ENCODE results near the gene NR1D2. TPM values are rescaled to one million over a fixed set of nuclear protein-coding genes. Genes with fewer than 3 reads are reported as not detected.

NR1D2 gene
- polyA plus RNA-seq, 2 of the 4 experiments (the other 2 are of a cell fraction): 7.2 to 18.6 TPM

DNA sequence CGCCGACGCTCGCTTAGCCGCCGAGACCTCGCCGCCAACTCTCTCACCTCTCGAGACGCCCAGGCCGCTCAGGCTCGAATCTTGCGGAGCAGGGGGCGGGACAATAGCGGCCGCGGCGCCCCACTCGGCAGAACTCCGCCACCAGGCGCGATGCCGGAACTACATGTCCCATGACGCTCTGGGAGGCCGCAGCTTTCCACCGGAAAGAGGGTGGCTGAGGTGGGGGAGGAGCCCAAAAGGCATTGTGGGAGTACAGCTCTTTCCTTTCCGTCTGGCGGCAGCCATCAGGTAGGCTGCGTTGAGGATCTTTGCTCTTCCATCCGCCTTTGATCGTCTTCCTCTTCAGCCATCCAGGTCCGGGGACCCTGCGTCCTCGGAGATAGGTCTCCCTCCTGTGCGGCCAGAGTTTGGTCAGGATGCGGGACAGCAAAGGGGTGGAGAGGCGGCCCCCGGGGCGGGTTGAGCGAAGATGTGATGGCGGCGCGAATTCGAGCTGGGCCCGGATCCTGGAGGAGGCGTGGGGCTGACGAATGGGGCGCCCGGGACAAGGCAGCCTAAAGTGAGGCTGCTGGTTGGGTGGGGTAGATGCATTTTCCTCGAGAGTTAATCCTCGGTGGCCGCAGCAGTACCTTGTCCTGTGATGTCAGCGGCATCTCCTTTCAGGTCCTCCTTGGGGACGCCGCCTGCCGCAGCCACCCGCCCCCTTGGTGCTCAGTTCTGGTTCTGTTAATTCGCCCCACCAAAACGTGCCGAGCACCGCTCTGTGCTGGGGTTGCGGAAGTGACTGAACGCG lies 28.0 kb upstream of the NR1D2 start, which contains the start of the genes NKIRAS1 and RPL15 (continued):
- TF ChIP-seq, protein P1, sequence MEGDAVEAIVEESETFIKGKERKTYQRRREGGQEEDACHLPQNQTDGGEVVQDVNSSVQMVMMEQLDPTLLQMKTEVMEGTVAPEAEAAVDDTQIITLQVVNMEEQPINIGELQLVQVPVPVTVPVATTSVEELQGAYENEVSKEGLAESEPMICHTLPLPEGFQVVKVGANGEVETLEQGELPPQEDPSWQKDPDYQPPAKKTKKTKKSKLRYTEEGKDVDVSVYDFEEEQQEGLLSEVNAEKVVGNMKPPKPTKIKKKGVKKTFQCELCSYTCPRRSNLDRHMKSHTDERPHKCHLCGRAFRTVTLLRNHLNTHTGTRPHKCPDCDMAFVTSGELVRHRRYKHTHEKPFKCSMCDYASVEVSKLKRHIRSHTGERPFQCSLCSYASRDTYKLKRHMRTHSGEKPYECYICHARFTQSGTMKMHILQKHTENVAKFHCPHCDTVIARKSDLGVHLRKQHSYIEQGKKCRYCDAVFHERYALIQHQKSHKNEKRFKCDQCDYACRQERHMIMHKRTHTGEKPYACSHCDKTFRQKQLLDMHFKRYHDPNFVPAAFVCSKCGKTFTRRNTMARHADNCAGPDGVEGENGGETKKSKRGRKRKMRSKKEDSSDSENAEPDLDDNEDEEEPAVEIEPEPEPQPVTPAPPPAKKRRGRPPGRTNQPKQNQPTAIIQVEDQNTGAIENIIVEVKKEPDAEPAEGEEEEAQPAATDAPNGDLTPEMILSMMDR (IDR thresholded peaks at IDR 0.05): no peak
- no peak for TF ChIP-seq RCOR1 (IDR thresholded peaks at IDR 0.05; ENCODE audit: low read depth, low read length)
- peak; percentile 97 for TF ChIP-seq MAX (IDR thresholded peaks at IDR 0.05)
- peak; percentile 97 for TF ChIP-seq BCL3 (IDR thresholded peaks at IDR 0.05)
- no peak for TF ChIP-seq FOSL2 (IDR thresholded peaks at IDR 0.05)
- peak; percentile 33 for TF ChIP-seq FOSL2 (CRISPR knock-in tag; IDR thresholded peaks at IDR 0.05)
- TF ChIP-seq HDAC2 (IDR thresholded peaks at IDR 0.05): no peak; the same call in 1 of the 2 replicates
- TF ChIP-seq, protein P2, sequence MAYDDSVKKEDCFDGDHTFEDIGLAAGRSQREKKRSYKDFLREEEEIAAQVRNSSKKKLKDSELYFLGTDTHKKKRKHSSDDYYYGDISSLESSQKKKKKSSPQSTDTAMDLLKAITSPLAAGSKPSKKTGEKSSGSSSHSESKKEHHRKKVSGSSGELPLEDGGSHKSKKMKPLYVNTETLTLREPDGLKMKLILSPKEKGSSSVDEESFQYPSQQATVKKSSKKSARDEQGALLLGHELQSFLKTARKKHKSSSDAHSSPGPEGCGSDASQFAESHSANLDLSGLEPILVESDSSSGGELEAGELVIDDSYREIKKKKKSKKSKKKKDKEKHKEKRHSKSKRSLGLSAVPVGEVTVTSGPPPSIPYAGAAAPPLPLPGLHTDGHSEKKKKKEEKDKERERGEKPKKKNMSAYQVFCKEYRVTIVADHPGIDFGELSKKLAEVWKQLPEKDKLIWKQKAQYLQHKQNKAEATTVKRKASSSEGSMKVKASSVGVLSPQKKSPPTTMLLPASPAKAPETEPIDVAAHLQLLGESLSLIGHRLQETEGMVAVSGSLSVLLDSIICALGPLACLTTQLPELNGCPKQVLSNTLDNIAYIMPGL (CRISPR knock-in tag; IDR thresholded peaks at IDR 0.05; ENCODE audit: borderline replicate concordance): peak; percentile 22; the same call in 1 of the 2 replicates
- no peak for TF ChIP-seq CBX8 (IDR thresholded peaks at IDR 0.05)
- no peak for TF ChIP-seq MAFK (IDR thresholded peaks at IDR 0.05; ENCODE audit: partially characterized antibody)
- no peak for TF ChIP-seq ZFP36 (IDR thresholded peaks at IDR 0.05; ENCODE audit: borderline replicate concordance, partially characterized antibody)
- TF ChIP-seq HOXB13 (CRISPR knock-in tag; IDR thresholded peaks at IDR 0.05; ENCODE audit: low read depth): no peak
- peak; percentile 97 for TF ChIP-seq PHF8 (IDR thresholded peaks at IDR 0.05; ENCODE audit: borderline replicate concordance, low read depth)
- TF ChIP-seq GATA3 (IDR thresholded peaks at IDR 0.05; ENCODE audit: borderline replicate concordance): no peak; the same call in 1 of the 2 replicates
- TF ChIP-seq EHMT2 (IDR thresholded peaks at IDR 0.05; ENCODE audit: low read depth): no peak
- TF ChIP-seq REST (IDR thresholded peaks at IDR 0.05): peak; percentile 14; the same call in 1 of the 2 replicates
- TF ChIP-seq HOXA7 (CRISPR knock-in tag; IDR thresholded peaks at IDR 0.05): peak; percentile 77; the same call in 1 of the 2 replicates
- 0 out of 2 replicates have a peak, but pooled peaks have one; percentile 10 for TF ChIP-seq USF2 (IDR thresholded peaks at IDR 0.05)
- no peak for TF ChIP-seq ESRRA (IDR thresholded peaks at IDR 0.05; ENCODE audit: borderline replicate concordance, low read length)

Data from A549 (cell line).